D721Med (cell line): Measurements from ENCODE around the gene DLEC1.
A peak's percentile ranks its signal among the peaks of the same experiment; 100 is the strongest.

ENCODE experiments used
- DNase-seq: peaks from one replicate; pipeline ENCODE4 v3.0.0; 2011; ENCODE audit warnings: low spot score; ENCODE audit not compliant: insufficient read length
- FAIRE-seq: peaks from 2 replicates; lab custom pipeline; 2011; peaks lifted over from hg19 to GRCh38; lab: Jason Lieb, UNC
- TF ChIP-seq, protein P1 (sequence below): IDR thresholded peaks from 2 replicates; pipeline ENCODE4 v1.5.1; 2012; ENCODE audit warnings: mild to moderate bottlenecking, control low read depth; ENCODE audit not compliant: insufficient read depth; ENCODE audit errors: missing control alignments

DLEC1 gene

DNA sequence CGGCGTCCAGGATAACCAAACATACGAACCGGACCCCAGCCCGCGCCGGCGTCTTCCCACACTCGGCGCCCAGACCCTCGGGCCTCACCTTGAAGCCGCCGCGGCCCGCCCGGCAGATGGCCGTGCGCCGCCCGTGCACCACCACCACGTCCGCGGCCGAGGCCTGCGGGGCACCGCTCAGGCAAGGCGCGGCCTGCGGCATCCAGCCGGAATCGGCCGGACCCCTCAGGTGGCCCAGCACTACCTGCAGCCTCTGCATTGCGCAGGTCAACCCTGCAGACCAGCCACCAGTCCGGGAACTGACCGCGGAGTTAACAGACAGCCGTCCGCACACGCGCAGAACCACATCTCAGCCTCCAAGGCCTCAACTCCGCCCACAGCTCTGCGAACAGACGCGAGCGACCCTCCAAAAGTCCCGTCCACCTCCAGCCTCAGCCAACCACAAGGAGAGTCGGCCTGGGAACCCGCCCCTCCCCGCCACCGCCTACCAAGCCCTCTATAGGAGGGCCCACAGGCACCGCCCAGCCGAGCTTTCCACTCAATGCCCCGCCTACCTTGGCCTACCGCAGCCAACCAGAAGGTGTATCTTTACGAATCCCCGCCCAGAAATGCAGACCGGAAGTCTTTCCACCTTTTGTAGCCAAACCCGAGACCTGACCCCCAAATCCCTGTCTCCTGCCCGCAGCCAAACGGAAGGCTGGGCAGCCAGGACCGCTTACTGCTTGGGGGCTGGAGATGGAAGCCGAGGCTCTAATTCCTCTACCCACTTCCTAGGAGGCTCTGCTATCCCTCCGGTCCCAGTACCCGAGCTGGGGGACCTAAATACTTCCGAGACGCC is 98.0 kb downstream of the DLEC1 start, which contains the start of gene ACAA1:
Gene ACAA1 (minus strand): TSS at position 351 of the 838 bp plus-strand sequence. CDS start 92 bp downstream, at position 259.
- FAIRE-seq, result no peak
- peak; percentile 86 for DNase-seq
- TF ChIP-seq, protein P1, sequence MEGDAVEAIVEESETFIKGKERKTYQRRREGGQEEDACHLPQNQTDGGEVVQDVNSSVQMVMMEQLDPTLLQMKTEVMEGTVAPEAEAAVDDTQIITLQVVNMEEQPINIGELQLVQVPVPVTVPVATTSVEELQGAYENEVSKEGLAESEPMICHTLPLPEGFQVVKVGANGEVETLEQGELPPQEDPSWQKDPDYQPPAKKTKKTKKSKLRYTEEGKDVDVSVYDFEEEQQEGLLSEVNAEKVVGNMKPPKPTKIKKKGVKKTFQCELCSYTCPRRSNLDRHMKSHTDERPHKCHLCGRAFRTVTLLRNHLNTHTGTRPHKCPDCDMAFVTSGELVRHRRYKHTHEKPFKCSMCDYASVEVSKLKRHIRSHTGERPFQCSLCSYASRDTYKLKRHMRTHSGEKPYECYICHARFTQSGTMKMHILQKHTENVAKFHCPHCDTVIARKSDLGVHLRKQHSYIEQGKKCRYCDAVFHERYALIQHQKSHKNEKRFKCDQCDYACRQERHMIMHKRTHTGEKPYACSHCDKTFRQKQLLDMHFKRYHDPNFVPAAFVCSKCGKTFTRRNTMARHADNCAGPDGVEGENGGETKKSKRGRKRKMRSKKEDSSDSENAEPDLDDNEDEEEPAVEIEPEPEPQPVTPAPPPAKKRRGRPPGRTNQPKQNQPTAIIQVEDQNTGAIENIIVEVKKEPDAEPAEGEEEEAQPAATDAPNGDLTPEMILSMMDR, result no peak

DNA sequence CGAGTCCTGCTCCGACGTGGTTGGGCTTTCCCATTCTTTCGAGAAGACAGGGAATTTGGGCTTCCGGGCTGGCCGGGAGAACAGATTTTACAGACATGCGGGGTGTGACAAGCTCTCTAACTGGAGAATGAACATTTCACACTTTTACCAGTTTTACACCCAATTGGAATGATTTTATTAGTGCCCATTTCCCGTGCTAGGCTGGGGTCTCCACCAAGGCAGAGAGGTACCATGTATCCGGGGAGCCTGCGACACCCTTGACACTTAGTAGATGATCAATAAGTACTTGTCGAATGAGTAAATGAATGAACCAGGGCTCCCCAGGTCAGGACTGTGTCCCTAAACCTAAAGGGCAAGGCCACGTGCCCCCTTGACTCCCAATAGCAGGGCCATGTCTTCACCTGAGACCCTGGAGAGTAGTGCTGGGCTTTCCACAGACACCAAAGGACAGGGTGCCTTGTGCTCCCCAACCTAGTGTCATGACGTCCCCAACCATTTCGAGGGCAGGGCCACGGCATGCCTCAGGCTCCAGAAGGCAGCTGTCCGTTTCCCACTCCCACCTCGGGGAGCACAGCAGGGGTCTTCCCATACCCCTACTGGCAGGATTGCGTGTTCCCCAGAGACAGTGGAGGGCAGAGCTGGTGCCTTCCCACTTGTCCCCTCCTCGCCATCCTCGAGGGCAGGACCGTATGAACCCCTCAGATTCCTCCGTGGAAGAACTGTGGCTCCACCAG is 98.8 kb downstream of the DLEC1 start:
- FAIRE-seq (no peak), DNase-seq (no peak)
- TF ChIP-seq, protein P1, result no peak

- DNase-seq (no peak), FAIRE-seq (no peak)
These were observed 99.6 kb downstream of the DLEC1 start, which contains the start of gene MYD88 for GRCh38 chr3:38138349-38139190. MYD88 (plus strand) TSS chr3:38138661; CDS start chr3:38138701, 40 bp downstream.

DNA sequence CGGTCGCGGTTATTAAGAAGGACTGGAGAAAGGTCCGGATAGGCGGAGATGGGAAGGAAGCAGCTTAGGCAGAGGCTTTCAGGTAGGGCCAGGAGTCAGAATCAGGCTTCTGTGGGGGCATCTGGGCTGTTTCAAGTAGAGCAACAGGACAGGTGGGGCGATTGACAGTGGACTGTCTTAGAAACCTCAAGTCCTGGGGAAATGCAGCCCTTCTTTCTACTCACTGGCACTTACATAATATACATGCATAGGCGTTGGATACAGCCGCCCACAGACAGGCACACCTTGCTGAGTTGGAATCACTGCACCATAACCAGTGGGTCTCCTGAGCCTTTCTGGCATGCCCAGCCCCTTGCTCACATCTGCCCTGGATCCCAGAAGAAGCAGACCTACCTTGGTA is 100.2 kb downstream of the DLEC1 start:
- FAIRE-seq (no peak), DNase-seq (no peak)
- TF ChIP-seq, protein P1, result no peak

More at GRCh38 chr3:38138349-38139190, 99.6 kb downstream of the DLEC1 start, which contains the start of gene MYD88:
- TF ChIP-seq, protein P1, result no peak

GRCh38 chr3:38139652-38140051 is 100.6 kb downstream of the DLEC1 start:
- TF ChIP-seq, protein P1, result no peak
- FAIRE-seq, result no peak
- no peak for DNase-seq

- DNase-seq (no peak), FAIRE-seq (no peak)
- TF ChIP-seq, protein P1, result no peak
These were observed 101.5 kb downstream of the DLEC1 start for GRCh38 chr3:38140326-38141172.
